ENCODE measurements around the gene GALNT14.

GALNT14 gene

GRCh38 chr2:30866974-30867373 is 271.3 kb downstream of the GALNT14 start:
- Mint-ChIP-seq H3K27me3 (peaks cover 18% of the 10 kb centered on the region), H3K27ac (no peak overlapping the region), H3K36me3 (ENCODE audit: low read depth) (no peaks in the 10 kb centered on the region), H3K4me1 (ENCODE audit: low read depth) (peaks cover 4% of the 10 kb centered on the region), H3K4me3 (no peak overlapping the region), H3K9me3 (no peaks in the 10 kb centered on the region)

- Mint-ChIP-seq H3K27me3 (peaks cover 18% of the 10 kb centered on the region), H3K36me3 (ENCODE audit: low read depth) (no peaks in the 10 kb centered on the region), H3K27ac (no peak overlapping the region), H3K9me3 (no peaks in the 10 kb centered on the region), H3K4me1 (ENCODE audit: low read depth) (peaks cover 4% of the 10 kb centered on the region), H3K4me3 (no peak overlapping the region)
These were observed 272.2 kb downstream of the GALNT14 start for GRCh38 chr2:30865892-30866681.

GRCh38 chr2:30865243-30865642 is 273.0 kb downstream of the GALNT14 start:
- Mint-ChIP-seq H3K4me3 (no peak overlapping the region), H3K27ac (no peak overlapping the region), H3K36me3 (ENCODE audit: low read depth) (no peaks in the 10 kb centered on the region), H3K27me3 (peaks cover 18% of the 10 kb centered on the region), H3K4me1 (ENCODE audit: low read depth) (peaks cover 8% of the 10 kb centered on the region), H3K9me3 (no peaks in the 10 kb centered on the region)

GRCh38 chr2:30862054-30862651 is 276.1 kb downstream of the GALNT14 start:
- Mint-ChIP-seq H3K27me3 (peaks cover 8% of the 10 kb centered on the region), H3K9me3 (no peaks in the 10 kb centered on the region), H3K36me3 (ENCODE audit: low read depth) (no peaks in the 10 kb centered on the region), H3K4me3 (no peak overlapping the region), H3K4me1 (ENCODE audit: low read depth) (peaks cover 8% of the 10 kb centered on the region), H3K27ac (no peak overlapping the region)

- no peak overlapping the region for H3K4me3 Mint-ChIP-seq
- H3K9me3 Mint-ChIP-seq, result no peaks in the 10 kb centered on the region
- peaks cover 4% of the 10 kb centered on the region for H3K4me1 Mint-ChIP-seq (ENCODE audit: low read depth)
- H3K36me3 Mint-ChIP-seq (ENCODE audit: low read depth), result no peaks in the 10 kb centered on the region
- no peak overlapping the region for H3K27ac Mint-ChIP-seq
- no peaks in the 10 kb centered on the region for H3K27me3 Mint-ChIP-seq
These were observed 277.5 kb downstream of the GALNT14 start for GRCh38 chr2:30860726-30861125.

Measured in stimulated activated naive CD8-positive, alpha-beta T cell treated with anti-CD3 and anti-CD28 coated beads, Interleukin-15, Interleukin-2, amounts not matched to agents 100 ng/mL and 50 ng/mL, for 24 hours (primary cell).